GM13977 (cell line): Measurements from ENCODE around the gene HUWE1.

Experiments used
- DNase-seq: peaks from one replicate; pipeline ENCODE4 v3.0.0; 2012; ENCODE audit warnings: low spot score
- CTCF ChIP-seq: IDR thresholded peaks from 2 replicates; pipeline ENCODE4 v1.5.1; 2012; ENCODE audit warnings: mild to moderate bottlenecking, control low read depth; ENCODE audit not compliant: insufficient read depth; ENCODE audit errors: extremely low read depth, missing control alignments
- in situ Hi-C: fragments of 300-500 bp; cut with MboI; formaldehyde crosslinking; loops from one replicate; pipeline ENCODE4 v1.12.0; 2022; ENCODE audit warnings: low sequenced_read_pairs, low pct_unique_long_range_greater_than_20kb, mixed read lengths, inconsistent platforms; ENCODE audit not compliant: unreplicated experiment

Gene HUWE1

GRCh38 chrX:53714580-53715345, 28.2 kb upstream of the HUWE1 start:
- TF ChIP-seq CTCF, result no peak
- in situ Hi-C loops, result no loop called here
- DNase-seq, result peak; percentile 30

GRCh38 chrX:53713987-53714579, 27.6 kb upstream of the HUWE1 start:
- TF ChIP-seq CTCF, result no peak
- in situ Hi-C loops, result no loop called here
- peak; percentile 36 for DNase-seq

- DNase-seq, result no peak
- TF ChIP-seq CTCF, result no peak
- in situ Hi-C loops, result no loop called here
These were observed 24.9 kb upstream of the HUWE1 start for GRCh38 chrX:53711436-53711835.

GRCh38 chrX:53704854-53705253, 18.3 kb upstream of the HUWE1 start:
- no peak for DNase-seq
- in situ Hi-C loops, result no loop called here
- TF ChIP-seq CTCF, result no peak

GRCh38 chrX:53704294-53704693, 17.8 kb upstream of the HUWE1 start:
- no peak for DNase-seq
- TF ChIP-seq CTCF, result no peak
- in situ Hi-C loops, result no loop called here

GRCh38 chrX:53695946-53696549, 9.5 kb upstream of the HUWE1 start:
- DNase-seq, result no peak
- in situ Hi-C loops, result loop anchor here (25.0 kb wide), 1 partner anchor 141 kb away; no protein-coding TSS in a partner anchor

More at GRCh38 chrX:53695946-53696549, 9.5 kb upstream of the HUWE1 start:
- TF ChIP-seq CTCF, result no peak
